Activated T-helper 9 cell treated with anti-CD3 and anti-CD28 coated beads, Interleukin-2, amount 50 U/mL, for 16 hours (primary cell): ENCODE results near the gene SLC9A3.

ENCODE experiments used
- DNase-seq: peaks from one replicate; pipeline ENCODE4 v3.0.0-alpha.2; 2020; ENCODE audit warnings: low read depth

The SLC9A3 gene

GRCh38 chr5:458547-459353, 65.5 kb downstream of the SLC9A3 start:
- DNase-seq, result peak; percentile 54

DNA sequence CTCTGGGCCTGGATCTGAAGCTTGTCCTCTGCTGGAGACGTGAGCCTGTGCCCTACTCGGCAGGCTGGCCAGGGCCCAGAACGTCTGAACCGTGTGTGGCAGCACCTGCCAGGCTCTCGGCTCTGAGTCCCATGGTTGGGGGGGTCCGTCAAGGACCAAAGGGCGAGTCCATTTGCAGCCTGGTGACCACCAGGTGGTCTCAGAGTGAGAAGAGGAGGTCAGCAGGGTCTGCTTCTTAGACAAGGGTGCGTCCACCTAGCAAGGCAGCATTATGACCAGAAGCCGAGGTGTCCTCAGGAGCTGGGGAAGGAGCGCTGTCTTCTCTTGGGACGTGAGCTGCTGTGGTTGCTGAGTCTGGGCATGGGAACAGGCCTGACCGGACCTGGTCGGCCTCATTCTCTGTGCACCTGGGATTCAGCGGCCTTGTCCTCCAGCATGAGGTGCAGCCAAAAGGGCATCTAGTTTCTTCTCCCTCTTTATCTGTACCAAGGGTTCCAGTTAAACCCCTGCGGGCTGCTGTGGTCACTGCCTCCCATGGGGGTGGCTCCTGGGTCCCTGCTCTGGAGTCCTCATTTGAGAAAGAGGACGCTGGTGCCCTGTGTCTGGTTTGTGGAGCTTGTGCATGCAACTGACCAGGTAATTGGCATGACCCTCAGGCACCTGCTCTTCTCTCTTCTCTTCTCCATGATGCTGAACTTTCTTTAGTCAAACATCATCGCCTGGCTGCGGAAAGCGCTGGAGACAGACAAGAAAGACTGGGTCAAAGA, 66.9 kb downstream of the SLC9A3 start:
- DNase-seq, result no peak

GRCh38 chr5:456351-457194, 67.7 kb downstream of the SLC9A3 start:
- no peak for DNase-seq

DNA sequence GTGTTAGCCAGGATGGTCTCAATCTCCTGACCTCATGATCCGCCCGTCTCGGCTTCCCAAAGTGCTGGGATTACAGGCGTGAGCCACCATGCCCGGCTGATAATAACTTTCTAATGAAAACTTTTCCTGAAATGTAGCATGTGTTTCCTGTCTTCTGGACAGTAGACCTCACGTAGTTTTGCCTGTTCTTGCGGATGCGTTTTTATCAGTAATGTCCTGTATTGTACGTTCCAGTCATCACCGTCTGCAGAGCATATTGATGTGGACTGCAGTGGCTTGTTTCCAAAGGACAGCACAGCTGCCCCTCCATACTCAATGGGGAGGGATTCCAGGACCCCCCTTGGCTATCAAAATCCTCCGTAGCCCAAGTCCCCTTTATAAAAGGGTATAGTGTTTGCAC, 68.4 kb downstream of the SLC9A3 start:
- DNase-seq, result no peak

- no peak for DNase-seq
Observed at GRCh38 chr5:454936-455335, 69.3 kb downstream of the SLC9A3 start.

DNA sequence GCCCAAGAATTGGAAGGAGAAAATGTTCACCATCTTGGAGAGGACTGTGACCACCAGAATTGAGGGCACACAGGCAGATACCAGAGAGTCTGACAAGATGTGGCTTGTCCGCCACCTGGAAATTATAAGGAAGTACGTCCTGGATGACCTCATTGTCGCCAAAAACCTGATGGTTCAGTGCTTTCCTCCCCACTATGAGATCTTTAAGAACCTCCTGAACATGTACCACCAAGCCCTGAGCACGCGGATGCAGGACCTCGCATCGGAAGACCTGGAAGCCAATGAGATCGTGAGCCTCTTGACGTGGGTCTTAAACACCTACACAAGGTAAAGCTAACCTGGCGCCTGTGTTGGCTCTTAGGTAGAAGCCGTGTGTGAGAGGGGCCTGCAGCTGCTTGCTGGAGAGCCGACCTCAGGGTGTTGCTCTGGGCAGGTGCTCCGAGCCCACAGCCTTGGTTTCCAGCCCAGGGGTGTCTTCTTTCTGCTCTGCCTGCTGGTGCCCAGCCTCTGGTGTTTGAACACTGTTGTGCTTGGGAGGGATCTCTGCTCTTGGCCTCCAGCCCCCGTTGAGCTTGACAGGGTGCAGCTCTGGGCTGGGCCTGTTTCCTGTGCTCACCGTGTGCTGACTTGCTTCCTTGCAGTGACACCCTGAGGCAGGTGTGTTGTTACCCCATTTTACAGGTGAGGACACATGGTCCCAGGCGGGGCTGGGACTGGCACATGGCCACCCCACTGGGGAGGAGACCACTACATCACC, 70.3 kb downstream of the SLC9A3 start:
- no peak for DNase-seq

- no peak for DNase-seq
Observed at GRCh38 chr5:452978-453710, 71.1 kb downstream of the SLC9A3 start.

DNA sequence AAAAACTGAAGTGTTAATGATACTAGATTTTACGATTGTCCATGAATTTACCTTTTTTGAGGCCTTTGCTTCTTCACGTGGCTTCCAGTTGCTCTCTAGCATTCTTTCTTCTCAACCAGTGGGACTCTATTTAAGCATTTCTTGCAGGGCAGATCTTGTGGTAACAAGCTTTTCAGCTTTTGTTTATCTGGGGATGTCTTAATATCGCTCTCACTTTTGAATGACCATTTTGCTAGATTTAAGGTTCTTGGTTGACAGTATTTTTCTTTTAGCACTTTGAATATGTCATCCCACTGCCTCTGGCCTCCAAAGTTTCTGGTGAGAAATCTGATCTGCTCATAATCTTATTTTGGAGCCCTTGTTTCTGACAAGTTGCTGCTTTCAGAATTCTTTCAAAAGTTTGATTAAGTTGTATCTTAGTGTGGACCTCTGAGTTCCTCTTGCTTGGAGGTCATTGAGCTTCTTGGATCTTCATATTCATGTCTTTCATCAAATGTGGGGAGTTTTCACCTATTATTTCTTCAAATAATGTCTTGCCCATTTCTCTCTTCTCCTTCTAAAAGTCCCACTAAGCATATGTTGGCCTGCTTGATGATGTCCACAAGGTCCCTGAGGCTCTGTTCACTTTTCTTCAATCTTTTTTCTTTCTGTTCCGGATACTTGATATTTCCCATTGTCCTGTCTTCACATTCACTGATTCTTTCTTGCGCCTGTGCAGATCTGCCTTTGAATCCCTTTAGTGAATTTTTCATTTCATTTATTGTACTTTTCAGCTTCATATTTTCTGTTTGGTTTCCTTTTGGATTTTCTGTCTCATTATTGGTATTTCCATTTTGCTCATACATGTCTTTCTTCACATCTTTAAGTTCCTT, 72.4 kb downstream of the SLC9A3 start:
- DNase-seq, result no peak

- no peak for DNase-seq
Observed at GRCh38 chr5:449151-449550, 75.1 kb downstream of the SLC9A3 start.

- no peak for DNase-seq
Observed at GRCh38 chr5:448766-449090, 75.5 kb downstream of the SLC9A3 start.

- no peak for DNase-seq
Observed at GRCh38 chr5:448061-448765, 76.0 kb downstream of the SLC9A3 start.

GRCh38 chr5:447501-447900, 76.7 kb downstream of the SLC9A3 start:
- DNase-seq, result no peak

DNA sequence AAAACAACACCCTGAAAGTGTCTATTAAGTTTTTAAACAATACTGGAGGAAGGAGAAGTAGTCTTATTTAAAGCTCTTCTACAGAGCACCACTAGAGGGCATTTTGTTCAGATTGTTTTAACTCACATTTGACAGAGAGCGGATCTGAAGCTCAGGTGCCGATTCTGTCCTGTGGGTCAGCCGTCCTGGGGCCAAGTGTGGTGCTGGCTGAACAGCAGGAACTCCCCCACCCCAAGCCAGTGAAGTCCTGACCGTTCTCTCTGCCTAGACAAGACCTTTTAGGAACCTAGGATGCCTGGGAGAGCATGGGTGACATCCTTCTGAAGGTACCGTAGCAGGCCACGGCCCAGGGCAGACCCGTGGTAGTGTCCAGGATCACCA, 77.4 kb downstream of the SLC9A3 start:
- no peak for DNase-seq

DNA sequence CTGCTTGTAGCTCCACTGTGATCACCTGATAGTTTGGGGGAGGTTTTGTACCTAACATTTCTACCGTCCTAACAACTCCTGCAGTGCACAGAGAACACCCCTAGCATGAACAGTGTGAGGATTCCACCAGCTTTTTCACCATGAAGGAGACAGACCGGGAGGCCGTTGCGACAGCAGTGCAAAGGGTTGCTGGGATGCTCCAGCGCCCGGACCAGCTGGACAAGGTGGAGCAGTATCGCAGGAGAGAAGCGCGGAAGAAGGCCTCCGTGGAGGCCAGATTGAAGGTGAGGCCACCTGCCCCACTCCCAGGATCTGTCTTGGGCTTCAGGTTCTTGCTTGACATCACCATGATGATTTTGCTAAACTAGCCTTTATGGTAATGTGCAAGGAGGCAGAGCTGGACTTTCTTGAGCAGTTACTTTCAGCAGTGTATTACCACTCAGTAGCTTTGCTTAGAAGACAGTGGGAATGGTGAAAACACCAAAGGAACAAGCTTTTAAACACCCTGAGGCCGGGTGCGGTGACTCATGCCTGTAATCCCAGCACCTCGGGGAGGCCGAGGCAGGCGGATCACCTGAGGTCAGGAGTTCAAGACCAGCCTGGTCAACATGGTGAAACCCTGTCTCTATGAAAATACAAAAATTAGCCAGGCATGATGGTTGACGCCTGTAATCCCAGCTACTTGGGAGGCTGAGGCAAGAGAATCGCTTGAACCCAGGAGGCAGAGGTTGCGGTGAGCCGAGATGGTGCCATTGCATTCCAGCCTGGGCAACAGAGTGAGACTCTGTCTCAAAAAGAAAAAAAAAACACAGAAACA, 78.0 kb downstream of the SLC9A3 start:
- DNase-seq, result no peak

GRCh38 chr5:445591-445990, 78.7 kb downstream of the SLC9A3 start:
- no peak for DNase-seq

DNA sequence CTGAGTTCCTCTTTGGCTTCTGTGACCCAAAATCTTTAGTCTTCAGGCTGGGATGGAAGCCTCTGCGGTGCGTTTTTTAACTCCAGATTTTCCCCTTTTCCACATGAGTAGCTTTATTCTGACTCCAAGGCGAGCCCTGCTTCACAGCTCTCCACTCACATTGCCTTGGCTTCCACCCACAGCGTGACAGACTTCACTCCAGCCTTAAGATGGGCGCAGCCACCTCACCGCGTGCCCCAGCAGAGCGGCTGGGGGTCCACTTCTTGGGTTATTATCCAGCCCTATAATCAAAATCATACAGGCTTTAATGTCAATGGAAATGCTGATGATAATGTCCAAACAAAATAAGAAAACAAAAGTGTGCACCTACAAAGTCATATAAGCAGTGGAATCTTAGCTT, 80.0 kb downstream of the SLC9A3 start:
- no peak for DNase-seq

- DNase-seq, result no peak
Observed at GRCh38 chr5:443239-444151, 80.8 kb downstream of the SLC9A3 start.
